HG02798 (cell line): ENCODE measurements around the gene ZNF394.

Experiments
- ATAC-seq: cut with Tn5 transposase; IDR thresholded peaks from one replicate; pipeline ENCODE4 v1.9.1; 2021; ENCODE audit warnings: mild to moderate bottlenecking; ENCODE audit not compliant: unreplicated experiment, poor library complexity

The ZNF394 gene

DNA sequence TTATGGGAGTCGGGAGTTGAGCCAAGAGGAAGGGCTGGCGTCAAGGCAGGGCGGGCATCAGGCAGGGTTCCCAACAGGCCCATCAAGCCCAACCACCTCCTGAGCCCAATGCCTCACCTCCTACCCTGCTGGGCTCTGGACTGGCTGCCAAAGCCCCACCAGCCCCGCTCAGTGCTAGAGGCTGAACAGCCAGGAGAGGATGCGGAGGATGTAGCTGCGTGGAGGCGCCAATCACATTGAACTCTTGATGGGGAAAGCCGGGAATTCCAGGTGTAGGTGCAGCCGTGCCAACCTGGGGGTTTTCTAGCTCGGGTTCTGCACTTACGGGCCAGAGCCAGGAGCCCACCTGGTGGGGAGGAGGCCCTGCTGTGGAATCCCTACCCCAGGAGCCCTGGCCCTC, 47.0 kb downstream of the ZNF394 start:
- ATAC-seq, result no peak

DNA sequence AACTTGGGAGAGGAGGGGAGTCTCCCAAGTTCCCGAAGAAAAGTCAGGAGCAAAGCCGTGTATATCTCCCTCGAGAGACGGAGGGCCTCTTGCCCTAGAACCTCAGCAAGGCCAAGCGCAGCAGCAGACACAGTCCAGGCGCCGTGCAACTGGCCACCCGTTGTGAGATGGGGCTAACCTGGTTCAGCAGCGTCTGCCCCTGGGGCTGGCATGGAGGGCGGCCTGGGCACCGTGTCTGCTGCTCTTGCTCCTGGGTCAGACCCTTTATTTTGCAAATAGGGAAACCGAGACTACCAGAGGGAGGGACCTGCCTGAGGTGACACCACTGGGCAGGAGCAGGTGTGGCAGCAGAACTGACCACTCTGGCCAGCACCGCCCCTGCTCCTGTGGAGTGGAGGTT, 47.5 kb downstream of the ZNF394 start:
- ATAC-seq, result no peak

DNA sequence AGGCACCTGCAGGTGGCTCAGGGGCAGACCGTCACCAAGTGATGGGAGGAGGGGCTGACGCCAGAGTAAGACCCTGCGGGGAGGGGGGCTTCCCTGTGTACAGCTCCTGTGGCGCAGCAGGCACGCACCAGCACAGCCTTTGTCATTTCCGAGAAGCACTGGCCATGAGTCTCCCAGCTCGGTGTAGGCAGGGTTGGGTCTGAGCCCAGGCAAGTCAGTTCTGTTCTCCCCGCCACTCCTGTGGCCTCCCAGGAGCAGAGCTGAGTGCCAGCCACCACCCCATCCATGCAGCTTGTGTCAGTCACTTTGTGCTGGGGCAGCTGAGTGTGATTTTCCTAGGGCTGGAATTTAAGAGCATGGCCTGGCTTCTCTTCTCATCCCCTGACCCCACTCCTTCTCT, 48.1 kb downstream of the ZNF394 start:
- no peak for ATAC-seq

DNA sequence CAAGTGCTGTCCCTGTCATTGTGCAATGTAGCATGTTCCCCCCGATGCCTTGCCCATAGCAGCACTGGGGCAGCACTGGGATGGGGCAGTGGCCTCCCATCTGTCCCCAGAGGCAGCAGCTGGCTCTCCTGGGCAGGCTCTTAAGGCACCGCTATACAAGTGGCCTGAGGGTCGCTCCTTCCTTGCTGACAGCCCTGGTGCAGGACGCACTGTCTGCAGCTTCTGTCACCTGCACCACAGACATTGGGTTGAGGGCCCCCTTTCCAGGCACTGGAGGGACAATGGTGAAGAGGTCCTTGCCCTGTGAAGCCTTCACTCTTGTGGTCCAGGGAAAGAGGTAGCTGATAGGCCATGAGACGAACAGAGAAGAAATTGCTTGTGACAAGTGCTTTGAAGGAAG, 50.8 kb downstream of the ZNF394 start:
- no peak for ATAC-seq

DNA sequence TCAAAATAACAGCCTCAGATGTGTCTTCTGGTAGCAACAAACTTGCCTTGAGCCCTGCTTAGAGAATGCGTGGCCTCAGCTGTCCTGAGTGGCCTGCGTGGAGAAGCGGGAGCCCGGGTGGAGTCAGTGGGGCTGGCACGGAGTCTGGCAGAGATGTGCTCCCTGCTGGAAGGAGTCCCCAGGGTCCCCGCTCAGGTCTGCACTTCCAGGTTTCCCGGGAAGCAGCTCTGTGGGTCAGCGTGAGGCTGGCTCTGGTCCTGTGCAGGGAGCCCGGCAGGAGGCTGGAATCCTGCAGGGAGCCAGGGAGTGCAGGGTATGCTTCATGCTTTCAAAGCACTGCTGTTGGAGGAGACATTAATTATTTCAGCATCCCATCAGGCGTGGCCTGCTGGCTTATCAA, 51.2 kb downstream of the ZNF394 start:
- ATAC-seq, result no peak

DNA sequence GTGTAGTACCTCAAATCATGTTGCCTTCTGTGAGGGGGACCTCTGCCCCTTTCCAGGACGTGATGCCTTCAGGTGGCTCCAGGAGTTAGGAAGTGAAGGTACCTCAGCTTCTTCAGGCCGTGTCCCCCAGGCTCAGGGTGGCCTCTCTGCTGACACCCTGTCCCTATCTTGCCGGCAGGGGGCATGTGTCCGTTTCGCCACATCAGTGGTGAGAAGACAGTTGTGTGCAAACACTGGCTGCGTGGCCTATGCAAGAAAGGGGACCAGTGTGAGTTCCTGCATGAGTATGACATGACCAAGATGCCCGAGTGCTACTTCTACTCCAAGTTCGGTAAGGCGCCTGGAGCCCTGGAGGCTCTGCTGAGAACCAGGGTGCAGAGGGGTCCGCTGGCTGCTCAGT, 52.1 kb downstream of the ZNF394 start:
- no peak for ATAC-seq

DNA sequence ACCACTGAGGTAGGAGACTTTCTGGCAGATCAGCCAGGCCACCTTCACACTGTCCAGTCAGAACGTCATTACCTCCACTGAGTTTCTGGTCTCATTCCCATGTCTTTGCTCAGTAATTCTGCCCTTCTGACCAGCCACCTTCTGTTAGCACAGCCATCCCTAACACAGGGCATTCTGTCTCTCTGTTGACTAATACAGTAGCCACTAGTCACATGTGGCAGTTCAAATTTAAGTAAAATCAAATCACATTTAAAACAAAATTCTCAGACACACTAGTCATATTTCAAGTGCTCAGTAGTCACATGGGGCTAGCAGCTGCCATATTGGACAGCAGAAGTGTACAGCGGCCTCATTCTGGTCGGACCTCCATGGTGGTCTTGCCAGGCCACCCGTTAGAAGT, 54.0 kb downstream of the ZNF394 start:
- ATAC-seq, result no peak
